Eye (tissue), 1 donor: ENCODE measurements around the gene WDR5B.
"Not testable (repeated sequence)": the region's sequence is repeated elsewhere in the genome, so short reads cannot be mapped to it uniquely, and the experiment has no call there.

ENCODE experiments used
- DNase-seq: peaks from one replicate; pipeline ENCODE4 v3.0.0-alpha.2; 2015

Gene WDR5B

DNA sequence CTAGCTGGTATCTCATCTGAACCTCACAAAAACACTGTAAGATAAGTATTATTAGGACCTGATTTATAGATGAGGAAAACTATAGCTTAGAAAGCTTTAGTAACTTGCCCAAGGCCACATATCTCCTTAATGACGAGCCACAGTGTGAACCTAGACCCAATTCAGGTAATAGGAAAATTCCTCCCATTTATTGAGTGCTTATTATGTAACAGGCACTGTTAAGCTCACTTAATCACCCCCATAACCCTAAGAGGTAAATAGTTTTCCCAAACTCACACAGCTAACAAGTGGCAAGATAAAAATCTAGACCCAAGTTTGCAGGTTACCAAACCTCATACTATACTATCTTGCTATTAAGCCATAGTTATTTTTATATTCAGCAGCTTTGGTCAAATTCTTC, 7.9 kb downstream of the WDR5B start:
- DNase-seq, result no peak

DNA sequence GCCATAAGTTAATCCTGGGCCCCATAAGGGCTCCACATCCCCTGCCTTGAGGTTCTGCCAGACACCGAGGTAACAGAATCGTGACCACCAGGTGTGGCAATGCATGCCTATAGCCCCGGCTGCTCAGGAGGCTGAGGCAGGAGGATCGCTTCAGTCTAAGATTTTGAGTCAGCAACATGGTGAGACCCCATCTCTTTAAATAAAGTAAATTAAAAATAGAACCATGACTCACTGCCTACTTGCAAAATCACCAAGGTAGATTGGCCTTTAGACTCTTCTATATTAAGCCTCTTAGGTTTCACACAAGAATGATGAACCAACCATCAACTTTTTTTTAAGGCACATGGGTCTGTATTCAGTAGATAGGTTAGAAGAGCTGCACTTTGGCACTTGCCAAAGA, 9.7 kb downstream of the WDR5B start:
- DNase-seq, result no peak

DNA sequence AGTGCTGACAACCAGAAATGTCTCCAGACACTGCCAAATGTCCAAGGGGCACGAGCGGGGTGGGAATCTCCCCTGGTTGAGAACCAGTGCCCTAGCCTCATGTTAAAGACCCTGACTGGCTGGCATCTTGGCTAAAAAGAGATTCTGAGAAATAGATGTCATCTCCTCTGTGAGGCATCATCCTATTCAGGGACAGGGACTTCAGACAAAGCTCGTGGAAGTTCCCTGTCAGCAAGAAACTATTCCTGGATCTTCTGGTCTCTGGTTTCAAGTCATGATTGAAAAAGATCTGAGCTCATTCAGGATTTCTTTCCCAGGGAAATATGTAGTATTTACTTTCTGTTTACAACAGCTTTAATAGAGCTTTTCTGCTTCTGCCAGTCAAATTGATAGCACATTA, 10.8 kb downstream of the WDR5B start:
- DNase-seq, result no peak

DNA sequence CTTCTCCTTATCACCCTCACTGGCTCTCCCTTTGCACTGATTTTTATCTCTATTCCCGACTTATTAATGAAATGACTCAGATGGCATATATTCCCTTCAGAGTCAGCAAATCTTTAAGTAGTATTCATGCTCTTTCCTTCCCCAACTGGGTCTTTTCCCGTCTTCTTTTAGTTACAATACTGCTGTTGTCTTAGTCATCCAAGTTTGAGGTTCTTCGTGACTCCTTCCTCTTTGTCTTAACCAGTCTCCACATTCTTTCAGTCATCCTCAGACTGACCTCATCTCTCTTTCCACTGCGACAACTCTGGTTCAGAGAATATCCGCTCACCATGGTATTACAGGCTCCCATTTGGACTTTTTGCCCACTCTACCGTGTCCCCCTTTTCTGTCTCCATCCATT, 12.4 kb downstream of the WDR5B start:
- DNase-seq, result no peak

DNA sequence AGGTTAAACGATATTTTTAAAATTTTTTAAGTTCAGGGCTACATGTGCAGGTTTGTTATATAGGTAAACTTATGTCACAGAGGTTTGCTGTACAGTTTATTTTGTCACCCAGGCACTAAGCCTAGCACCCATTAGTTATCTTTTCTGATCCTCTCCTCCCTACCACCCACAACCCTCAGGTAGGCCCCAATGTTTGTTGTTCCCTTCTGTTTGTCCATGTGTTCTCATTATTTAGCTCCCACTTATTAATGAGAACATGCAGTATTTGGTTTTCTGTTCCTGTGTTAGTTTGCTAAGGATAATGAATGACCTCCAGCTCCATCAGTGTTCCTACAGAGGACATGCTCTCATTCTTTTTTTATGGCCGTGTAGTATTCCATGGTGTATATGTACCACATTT, 16.9 kb downstream of the WDR5B start:
- no peak for DNase-seq

DNA sequence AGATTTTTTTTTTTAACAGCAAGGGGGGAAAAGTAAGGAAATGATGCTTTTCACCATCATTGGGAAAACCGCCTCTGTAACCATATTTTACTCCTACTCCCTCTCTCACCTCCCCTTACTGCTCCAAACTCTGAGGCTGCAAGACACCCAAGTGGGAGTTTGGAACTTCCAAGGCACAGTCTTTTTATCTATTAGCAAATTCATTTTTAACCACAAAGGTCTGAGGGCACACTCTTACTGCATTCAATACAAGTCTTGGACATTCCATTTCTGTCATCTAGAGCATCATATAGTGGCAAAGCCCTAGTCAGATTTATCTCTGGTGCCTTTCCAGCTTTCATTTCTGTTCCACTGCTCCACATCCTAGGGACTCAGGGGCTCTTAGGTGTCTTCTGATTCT, 18.7 kb downstream of the WDR5B start:
- DNase-seq, result no peak

DNA sequence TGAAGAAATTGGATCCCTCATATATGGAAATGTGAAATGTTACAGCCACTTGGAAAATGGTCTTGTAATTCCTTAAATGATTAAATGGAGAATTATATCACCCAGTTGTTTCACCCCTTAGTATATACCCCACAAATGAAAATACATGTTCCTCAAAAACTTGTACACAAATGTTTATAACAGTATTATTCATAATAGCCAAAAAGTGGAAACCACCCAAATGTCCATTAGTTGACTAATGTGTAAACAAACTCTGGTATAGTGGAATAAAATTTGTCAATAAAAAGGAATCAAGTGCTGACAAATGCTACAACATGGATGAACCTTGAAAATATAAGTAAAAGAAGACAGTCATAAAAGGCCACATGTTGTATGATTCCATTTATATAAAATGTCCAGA, 19.4 kb downstream of the WDR5B start:
- no peak for DNase-seq

DNA sequence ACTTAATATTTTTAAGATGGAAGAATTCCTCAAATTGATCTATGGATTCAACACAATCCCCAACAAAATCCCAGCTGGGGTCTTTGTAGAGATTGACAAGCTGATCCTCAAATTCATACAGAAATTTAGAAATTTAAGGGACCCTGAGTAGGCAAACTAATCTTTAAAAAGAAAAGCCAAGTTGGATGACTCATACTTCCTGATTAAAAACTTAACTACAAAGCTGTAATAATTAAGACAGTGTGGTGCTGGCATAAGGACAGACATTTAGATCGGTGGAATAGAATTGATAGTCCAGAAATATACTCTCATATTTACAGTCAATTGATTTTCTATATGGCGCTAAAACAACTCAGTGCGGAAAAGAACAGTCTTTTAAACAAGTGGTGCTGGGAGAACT, 20.3 kb downstream of the WDR5B start:
- DNase-seq, result no peak

DNA sequence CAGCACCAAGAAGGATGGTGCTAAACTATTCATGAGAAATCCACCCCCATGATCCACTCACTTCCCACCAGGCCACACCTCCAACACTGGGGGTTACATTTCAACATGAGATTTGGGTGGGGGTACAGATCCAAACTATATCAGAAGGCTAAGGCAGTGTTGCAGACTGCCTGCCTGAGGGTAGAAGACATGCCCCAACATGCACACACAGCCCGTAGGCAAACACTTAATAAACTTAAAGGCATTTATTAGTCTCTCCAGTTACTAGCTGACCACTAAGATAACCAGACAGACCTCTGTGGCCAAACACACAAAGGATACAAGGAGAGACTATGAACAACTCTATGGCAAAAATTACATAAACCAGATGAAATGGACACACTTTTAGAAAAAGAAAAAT, 21.7 kb downstream of the WDR5B start:
- DNase-seq, result no peak

DNA sequence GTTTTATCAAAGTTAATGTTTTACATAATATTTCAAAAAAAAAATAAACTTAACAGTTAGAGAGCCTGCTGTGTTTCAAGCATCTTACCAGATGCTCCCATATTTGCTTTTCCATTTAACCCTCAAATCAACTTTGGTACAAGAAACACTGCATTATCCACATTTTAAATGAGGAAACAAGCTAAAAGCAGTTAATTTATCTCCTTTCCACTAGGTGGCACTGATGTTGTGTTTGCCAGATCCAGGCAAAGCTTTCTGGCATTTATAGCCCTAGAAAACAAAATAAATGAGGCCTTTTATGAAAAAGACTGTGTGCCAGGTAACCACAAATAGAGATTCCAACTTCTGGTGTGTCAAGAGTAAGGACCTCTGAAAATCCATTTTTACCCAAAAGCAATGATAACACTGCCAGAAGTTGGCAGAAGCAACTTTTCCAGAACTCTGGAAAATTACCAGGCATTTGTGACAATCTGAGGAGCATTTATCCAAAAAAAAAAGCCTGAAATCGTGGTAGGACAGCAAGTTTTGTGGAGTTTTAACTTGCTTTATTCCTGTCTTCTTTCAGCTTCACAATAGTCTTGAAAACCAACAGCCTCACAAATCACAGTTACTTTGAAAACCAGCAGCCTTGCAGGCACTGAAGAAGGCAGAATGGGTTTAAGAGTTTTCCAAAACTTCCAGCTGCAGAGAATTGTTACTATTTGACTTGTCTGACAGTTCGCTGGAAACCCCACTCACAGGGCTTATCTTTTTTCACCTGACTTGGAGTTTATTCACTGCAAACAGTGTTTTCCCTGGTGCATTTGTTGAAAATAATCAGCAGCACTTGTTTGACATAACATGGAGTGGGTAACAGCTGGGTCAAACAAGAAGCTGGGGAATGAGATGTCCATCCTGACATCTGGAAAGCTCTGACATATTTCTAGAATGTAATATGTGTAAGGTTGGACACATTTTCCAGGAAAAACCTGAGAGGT, 22.7 kb downstream of the WDR5B start:
- DNase-seq, result peak; percentile 57

DNA sequence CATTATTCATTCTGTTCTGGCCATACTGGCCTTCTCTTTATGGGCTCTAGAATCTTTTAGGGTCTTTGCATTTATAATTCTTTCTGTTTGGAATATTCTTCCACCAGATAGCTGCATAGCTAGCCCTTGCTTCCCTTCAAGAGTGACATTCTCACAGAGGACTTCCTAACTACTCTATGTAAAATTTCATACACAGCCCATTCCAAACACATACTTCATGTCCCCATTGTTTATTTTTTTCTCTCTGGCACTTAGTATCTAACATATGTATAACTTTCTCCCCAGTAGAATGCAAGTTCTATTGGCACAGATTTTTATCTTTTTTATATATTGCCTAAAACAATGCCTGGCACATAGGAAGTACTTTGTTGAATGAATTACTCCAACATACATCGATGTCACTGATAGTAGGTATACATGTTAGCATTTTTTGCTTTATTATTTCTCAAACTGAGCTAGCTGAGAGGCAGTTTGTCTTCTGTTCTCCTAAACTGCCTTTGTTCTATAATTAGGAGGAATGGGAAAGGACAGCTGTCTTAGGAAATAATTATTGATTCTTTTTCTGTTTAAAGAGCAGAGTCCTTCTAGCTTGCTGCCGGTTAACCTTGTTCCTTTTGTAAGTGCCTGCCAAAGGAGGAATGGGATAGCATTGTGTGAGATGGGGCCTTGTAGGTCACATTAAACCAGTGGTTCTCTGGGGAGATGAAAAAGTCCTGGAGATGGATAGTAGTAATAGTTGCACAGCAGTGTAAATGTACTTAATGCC, 24.0 kb downstream of the WDR5B start:
- DNase-seq, result peak; percentile 25

DNA sequence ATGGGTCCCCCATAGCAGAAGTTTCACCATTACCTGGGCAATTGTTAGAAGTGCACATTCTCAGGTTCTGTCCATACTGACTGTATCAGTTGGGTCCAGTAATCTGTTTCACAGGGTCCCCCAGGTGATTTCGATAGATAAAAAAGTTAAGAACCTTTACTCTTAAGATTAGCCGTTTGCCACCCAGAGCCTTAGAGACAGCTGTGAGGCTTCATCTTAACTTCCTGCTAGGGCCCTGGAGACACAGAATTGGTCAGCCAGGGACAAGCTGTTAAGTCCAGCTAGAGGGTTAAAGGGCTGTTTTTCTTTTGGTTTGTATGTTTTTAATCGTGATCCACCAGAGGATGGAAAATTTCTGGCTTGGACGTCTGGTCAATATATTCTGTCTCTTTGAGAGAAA, 25.2 kb downstream of the WDR5B start:
- no peak for DNase-seq

DNA sequence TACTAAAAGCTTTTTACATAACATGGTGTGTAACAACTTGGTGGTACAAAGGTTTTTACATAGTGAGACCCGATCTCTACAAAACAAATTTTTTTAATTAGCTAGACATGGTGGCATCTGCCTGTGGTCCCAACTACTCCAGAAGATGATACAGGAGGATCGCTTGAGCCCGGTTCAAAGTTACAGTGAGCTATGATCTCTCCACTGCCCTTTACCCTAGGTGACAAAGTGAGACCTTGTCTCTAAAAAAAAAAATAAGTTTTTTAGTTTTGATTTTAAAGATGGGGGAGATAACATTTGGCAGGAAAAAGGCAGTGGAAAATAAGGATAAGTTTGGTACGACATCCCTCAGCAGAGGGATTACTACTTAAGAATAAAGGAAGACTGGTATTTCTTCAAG, 26.0 kb downstream of the WDR5B start:
- no peak for DNase-seq

DNA sequence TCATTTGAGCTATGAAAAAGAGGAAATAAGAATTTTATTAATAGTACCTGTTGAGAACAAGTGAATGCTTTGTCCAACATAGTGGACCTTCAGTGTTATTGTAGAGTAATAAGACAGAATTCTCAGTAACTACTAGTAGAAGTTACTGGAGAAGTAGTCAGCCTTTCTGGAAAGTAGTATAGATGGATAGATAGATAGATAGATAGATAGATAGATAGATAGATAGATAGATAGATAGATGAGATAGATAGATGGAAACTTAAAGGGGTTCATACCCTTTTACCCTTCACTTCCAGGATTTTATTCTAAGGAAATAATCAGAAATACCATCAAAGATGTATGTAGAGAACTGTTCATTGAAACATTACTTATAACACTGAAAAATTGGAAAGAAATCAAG, 26.7 kb downstream of the WDR5B start:
- no peak for DNase-seq

DNA sequence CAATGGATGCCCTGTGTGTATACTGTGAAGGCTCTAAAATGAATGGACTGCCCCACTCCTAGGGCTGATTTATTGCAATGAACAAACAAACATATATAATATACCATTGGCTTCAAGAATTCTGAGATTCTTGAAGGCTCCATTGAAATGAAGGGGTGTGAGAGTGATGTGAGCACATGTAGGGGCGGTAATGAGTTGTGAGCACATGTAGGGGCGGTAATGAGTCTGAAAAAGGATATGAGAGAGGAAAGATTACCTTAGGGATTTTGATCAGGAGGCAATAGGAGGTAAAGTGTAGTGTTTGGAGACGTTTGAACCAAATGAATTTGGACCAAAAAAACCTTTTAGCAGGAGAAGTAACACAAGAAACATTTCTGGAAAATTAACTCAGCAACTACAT, 28.2 kb downstream of the WDR5B start:
- DNase-seq, result no peak

DNA sequence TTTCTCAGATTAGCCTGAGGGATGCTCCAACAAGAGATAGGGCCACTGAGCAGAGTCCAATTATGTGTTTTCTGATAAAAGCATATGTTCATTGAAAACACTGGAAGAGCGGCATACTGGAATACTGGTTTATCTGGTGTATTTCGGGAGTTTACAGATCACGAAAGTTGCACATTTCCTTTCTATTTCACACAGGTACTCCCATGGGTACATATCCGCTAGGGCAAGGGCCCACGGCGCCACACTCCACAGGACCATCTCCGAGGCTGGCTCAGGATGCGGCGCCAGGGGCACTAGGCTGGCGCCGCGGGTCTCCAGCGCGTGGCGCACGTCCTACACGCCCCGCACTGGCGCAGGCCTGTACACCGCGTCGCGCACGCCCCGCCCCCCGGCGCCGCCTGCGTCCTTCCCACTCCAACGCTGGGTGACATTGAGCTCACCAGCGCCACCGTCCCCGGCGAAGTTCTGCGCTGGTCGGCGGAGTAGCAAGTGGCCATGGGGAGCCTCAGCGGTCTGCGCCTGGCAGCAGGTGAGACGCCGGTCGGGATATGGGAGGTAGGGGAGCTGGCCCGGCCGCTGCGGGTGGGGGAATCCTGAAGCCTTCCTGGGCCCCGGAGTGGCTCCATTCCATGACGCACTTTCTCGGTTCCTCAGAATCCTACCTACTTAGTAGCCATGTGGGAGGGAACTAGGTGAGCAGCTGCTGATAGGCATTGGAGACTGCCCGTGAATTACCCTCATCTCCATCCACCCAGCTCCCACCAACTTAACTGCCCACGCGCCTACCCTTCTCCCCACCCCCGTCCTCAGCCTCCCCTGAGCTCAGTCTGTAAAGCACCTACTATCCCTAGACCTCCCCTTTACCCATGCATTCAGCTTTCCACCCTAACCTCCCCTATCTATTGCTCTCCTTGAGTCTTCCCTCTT, 31.8 kb downstream of the WDR5B start, which contains the start of gene FAM162A:
Gene FAM162A (plus strand): TSS at position 412 of the 927 bp plus-strand sequence. CDS start 84 bp downstream, at position 496.
- peak; percentile 97 for DNase-seq

DNA sequence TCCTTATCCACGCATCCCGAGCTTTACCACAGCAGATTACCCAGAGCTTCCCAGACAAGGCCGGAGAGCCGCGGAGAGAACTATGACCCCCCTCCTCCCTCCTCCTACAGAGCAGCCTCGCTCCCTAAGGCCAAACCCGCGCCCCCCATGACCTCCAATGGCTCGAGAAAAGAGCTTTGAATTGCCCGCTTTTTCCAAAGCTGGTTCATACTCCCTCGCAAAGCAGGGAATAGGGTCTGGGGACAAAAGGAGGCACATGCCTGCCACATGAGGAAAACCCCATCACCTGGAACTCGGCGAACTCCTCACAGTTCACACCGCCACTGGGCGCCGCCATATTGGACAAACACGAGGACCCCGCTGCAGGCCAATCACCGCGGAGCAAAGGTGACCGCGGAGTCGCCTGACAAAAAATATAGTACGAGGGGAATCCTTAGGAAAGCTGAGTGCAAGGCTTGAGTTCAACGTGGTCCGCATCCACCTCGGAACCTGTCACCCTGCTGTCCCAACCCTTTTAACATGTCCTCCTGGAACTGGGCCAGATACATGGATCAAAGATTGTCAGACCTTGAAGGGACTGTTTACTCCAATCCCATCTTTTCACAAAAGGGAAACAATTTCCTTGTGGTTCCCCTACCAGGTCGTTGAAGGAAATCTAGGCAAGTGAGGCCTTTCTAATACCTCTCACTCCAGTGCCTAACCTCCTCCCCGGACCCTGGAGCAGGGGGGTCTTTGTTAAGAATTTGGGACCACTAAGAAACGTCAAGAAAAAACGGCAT, 32.8 kb downstream of the WDR5B start, which contains the start of gene MIX23:
Gene MIX23 (minus strand): TSS at position 344 of the 779 bp plus-strand sequence. CDS start 7 bp downstream, at position 337.
- peak; percentile 96 for DNase-seq

DNA sequence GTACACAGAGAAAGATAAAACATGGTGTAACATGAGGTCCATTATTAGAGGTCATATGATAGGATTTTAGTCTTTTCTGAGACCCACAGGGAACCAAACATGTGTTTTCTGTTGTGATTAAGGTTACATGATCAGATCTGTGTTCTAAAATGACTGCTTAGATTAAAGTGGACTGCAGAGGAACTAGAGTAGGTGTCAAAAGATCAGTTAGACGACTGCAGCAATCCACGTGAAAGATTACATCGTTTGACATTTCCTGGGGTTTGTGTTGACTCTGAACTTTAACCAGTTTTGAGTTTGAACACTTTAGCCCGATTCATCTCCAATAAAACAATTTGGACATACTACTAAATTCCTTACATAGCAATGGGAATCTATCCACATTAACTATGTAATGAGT, 37.9 kb downstream of the WDR5B start:
- no peak for DNase-seq

DNA sequence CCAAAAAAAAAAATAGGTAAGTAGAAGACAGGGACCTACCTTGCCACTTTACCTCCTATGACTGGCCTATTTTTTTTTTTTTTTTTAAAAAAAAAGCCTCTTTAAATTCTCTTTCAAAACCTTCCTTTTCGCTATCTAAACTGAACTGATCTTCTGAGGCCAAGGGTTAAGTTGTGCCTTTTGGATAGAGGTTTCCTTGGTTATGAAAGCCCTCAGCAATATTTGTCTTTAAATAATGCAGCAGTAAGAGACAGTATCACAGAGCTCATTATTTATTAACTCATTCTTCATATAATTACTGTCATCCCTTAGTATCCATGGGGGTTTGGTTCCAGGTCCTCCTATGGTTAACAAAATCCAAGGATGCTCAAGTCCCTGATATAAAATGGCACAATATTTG, 41.8 kb downstream of the WDR5B start:
- DNase-seq, result no peak

DNA sequence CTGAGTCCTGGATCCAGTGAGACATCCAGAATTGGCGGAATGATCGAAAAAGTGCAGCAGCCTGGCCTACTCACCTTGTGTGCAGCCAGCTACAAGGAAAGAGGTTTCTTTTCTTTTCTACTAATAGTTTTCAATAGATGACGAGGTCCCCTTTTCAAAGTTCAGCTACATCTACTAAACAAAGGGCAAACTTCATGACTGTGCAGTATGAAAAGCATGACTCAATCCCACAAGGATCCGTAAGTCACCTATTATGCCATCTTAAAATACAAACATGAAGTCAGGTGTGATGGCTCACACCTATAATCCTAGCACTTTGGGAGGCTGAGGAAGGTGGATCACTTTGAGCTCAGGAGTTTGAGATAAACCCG, 49.5 kb downstream of the WDR5B start:
- no peak for DNase-seq

DNA sequence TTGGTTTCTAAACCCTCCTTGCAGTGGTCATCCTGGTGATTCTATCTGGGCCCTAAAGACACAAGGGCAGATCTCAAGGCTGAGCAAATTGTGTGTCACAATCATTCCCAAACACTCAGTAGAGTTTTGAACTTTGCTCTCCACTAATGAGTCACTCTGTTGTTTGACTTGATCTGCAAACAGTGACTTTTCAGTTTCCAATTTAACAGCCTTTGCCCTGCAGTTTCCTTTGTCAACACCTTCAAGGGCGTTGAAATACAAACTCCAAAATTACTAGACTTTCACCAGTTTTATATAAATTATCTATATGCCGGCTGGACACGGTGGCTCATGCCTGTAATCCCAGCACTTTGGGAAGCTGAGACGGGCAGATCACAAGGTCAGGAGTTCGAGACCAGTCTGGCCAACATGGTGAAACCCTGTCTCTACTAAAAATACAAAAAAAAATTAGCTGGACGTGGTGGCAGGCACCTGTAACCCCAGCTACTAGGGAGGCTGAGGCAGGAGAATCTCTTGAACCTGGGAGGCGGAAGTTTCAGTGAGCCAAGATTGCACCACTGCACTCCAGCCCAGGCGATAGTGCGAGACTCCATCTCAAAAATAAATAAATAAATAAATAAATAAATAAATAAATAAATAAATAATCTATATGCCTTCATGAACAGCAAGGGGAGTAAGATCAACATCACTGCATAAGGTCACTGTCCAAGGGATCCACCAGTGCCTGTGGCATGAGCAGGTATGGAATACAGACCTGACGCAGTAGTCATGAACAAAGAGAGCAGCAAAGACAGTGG, 50.1 kb downstream of the WDR5B start:
- DNase-seq, result not testable (repeated sequence)
